Colonic mucosa (tissue), 4 donors: Measurements from ENCODE around the gene CAPZB. TPM values are rescaled to one million over a fixed set of nuclear protein-coding genes. Genes with fewer than 3 reads are reported as not detected.

Experiments used
- DNase-seq: peaks from one replicate; pipeline ENCODE4 v3.0.0-alpha.2; 2020
- H3K27ac ChIP-seq: fragments of 200-600 bp; one replicate; pipeline ENCODE4 v1.8.0; 2021
- H3K27me3 ChIP-seq: fragments of 200-600 bp; one replicate; pipeline ENCODE4 v1.8.0; 2021
- H3K36me3 ChIP-seq: fragments of 200-600 bp; one replicate; pipeline ENCODE4 v1.8.0; 2021
- H3K4me1 ChIP-seq: fragments of 200-600 bp; one replicate; pipeline ENCODE4 v1.8.0; 2021; ENCODE audit warnings: mild to moderate bottlenecking
- H3K4me3 ChIP-seq: fragments of 200-600 bp; one replicate; pipeline ENCODE4 v1.8.0; 2021
- H3K9ac ChIP-seq, 2 donors: one replicate each; pipeline ENCODE4 v1.7.0; 2013; ENCODE audit warnings: control low read depth in 2 of 2, low read depth in 2 of 2, low read length in 2 of 2
- H3K9me3 ChIP-seq: fragments of 200-600 bp; one replicate; pipeline ENCODE4 v1.8.0; 2021
- intact Hi-C: fragments of 100-400 bp; cut with DNase I; formaldehyde crosslinking; loops from one replicate; pipeline ENCODE4 v1.14.1; 2022
- total RNA-seq, 2 donors: library from RNA; stranded (reverse); fragmentation: NEBNext Ultra II Directional in 1 of 2; extraction: Animal tissue kit (Norgen Biotek cat#: 25700) in 1 of 2; gene quantifications; one replicate each; pipeline ENCODE4 v1.2.1, GENCODE V29; 2021
- TF ChIP-seq, protein P1 (sequence below): fragments of 200-600 bp; IDR thresholded peaks from one replicate; pipeline ENCODE4 v1.8.0; 2022; ENCODE audit warnings: antibody characterized with exemption, mild to moderate bottlenecking
- donor health status: healthy.
- donor health status: DM: no; HTN: no; CAD: no.
- donor health status: DM: no; HTN: no; CAD: no.

Gene CAPZB
- total RNA-seq, 2 donors from 2014 or later: 397 to 407 TPM

DNA sequence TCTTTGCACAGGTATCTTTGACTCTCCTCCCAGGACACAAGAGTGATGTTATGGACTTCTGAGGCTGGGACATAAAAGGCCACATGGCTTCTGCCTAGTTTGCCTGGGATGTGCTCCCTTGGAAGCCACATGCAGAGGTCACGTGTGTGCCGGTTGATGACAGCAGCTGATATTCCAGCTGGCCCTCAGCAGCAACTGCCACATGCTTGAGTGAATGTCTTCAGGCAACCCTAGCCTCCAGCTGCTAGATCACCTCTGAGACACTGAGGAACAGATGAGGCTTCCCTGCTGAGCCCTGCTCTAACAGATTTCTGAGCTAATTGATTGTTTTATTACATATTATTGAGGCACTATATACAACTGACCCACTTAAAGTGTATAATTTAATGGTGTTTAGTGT lies 185.1 kb downstream of the CAPZB start:
- Histone ChIP-seq H3K9me3 (no peaks in the 10 kb centered on the region), H3K4me3 (no peak overlapping the region), H3K9ac (no peak overlapping the region), H3K4me1 (no peaks in the 10 kb centered on the region), H3K27ac (no peak overlapping the region), H3K36me3 (no peaks in the 10 kb centered on the region), H3K27me3 (no peaks in the 10 kb centered on the region)
- no peak for DNase-seq
- intact Hi-C loops: no loop called here
- TF ChIP-seq, protein P1, sequence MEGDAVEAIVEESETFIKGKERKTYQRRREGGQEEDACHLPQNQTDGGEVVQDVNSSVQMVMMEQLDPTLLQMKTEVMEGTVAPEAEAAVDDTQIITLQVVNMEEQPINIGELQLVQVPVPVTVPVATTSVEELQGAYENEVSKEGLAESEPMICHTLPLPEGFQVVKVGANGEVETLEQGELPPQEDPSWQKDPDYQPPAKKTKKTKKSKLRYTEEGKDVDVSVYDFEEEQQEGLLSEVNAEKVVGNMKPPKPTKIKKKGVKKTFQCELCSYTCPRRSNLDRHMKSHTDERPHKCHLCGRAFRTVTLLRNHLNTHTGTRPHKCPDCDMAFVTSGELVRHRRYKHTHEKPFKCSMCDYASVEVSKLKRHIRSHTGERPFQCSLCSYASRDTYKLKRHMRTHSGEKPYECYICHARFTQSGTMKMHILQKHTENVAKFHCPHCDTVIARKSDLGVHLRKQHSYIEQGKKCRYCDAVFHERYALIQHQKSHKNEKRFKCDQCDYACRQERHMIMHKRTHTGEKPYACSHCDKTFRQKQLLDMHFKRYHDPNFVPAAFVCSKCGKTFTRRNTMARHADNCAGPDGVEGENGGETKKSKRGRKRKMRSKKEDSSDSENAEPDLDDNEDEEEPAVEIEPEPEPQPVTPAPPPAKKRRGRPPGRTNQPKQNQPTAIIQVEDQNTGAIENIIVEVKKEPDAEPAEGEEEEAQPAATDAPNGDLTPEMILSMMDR: no peak

DNA sequence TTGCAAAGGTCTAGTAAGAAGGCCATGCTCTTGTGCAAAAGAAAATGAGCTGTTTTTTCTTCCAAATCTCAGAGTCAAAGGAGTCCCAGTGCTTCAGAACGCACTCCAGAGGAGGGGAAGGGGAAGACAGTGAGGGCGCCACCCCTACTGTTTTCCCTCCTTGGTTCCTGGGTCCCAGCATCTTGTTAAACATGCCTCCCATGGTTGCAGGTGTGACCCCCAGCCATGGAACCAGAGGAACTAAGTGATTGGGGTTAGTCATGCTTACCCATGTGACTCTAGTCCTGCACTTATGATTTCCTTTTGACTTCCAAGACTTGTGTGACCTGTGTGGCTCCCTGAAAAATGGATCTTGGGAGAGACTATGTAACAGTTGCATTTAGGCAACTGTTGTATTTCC lies 190.7 kb downstream of the CAPZB start:
- no peak overlapping the region for H3K9ac ChIP-seq
- no peaks in the 10 kb centered on the region for H3K27me3 ChIP-seq
- intact Hi-C loops: no loop called here
- H3K4me3 ChIP-seq: no peak overlapping the region
- H3K27ac ChIP-seq: no peak overlapping the region
- TF ChIP-seq, protein P1: no peak
- no peaks in the 10 kb centered on the region for H3K36me3 ChIP-seq
- no peaks in the 10 kb centered on the region for H3K4me1 ChIP-seq
- DNase-seq: no peak
- no peaks in the 10 kb centered on the region for H3K9me3 ChIP-seq

DNA sequence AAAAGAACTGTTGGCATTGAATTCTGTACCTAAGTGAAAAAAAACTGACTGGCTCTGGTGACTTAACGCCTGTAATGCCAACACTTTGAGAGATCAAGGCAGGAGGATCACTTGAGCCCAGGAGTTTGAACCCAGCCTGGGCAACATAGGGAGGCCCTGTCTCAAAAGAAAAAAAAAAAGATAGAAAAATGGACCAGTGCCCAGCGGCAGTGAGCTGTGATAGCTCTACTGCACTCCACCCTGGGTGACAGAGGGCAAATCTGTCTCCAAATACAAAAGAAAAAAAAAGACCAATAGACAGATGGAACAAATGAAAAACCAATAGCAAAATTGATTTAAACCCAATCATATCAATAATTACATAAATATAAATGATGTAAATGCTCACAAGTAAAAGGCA lies 196.1 kb downstream of the CAPZB start:
- intact Hi-C loops: no loop called here
- peak overlapping the region; percentile 73 to 84 for H3K9ac ChIP-seq
- no peak for DNase-seq
- H3K27ac ChIP-seq: peak overlapping the region; percentile 76
- H3K4me1 ChIP-seq: no peaks in the 10 kb centered on the region
- no peaks in the 10 kb centered on the region for H3K9me3 ChIP-seq
- H3K27me3 ChIP-seq: no peaks in the 10 kb centered on the region
- peak overlapping the region; percentile 51 for H3K4me3 ChIP-seq
- no peaks in the 10 kb centered on the region for H3K36me3 ChIP-seq
- TF ChIP-seq, protein P1: no peak

Other genes with a start within 250 kb of the CAPZB start
- gene EMC1, start 234.0 kb downstream of the CAPZB start, total RNA-seq: 10 to 100 TPM; 35.3 to 51.1 TPM
- gene MRTO4, start 233.7 kb downstream of the CAPZB start, total RNA-seq: 10 to 100 TPM; 12.7 to 46.0 TPM
- 100 to 1,000 TPM in 1 of 2 donors, 10 to 100 TPM in 1; 97.0 to 119 TPM for gene AKR7A3, start 196.8 kb downstream of the CAPZB start, total RNA-seq
- 100 to 1,000 TPM; 112 to 129 TPM for gene AKR7A2, start 173.4 kb downstream of the CAPZB start, total RNA-seq
- gene SLC66A1, start 173.2 kb downstream of the CAPZB start, total RNA-seq: 10 to 100 TPM; 10.6 to 13.1 TPM
- gene NBL1, start 158.8 kb upstream of the CAPZB start, total RNA-seq: 100 to 1,000 TPM; 340 to 393 TPM
- gene HTR6, start 179.3 kb upstream of the CAPZB start, total RNA-seq: not detected